ENCODE results near the gene TRIM65. TPM values are rescaled to one million over a fixed set of nuclear protein-coding genes. Genes with fewer than 3 reads are reported as not detected.
"Not testable (repeated sequence)": the region's sequence is repeated elsewhere in the genome, so short reads cannot be mapped to it uniquely, and the experiment has no call there.

Gene TRIM65
- total and polyA plus RNA-seq, 2 of the 13 experiments (the other 11 are each of a cell fraction or from before 2014, with no cell fraction given), result 10.3 to 22.4 TPM

GRCh38 chr17:75870228-75870627 is 26.5 kb downstream of the TRIM65 start:
- H4K20me1 ChIP-seq (ENCODE audit: insufficient read depth, low read length); H2AFZ ChIP-seq (ENCODE audit: low read length); H3K79me2 ChIP-seq (ENCODE audit: insufficient read depth, low read length); in situ Hi-C loops (cut with HindIII; ENCODE audit: extremely low pct_ligation_motif_present, low pct_unique_long_range_greater_than_20kb); intact Hi-C loops (cut with micrococcal nuclease; ENCODE audit: unreplicated experiment); H3K9me3 ChIP-seq (ENCODE audit: low read length); ATAC-seq; FAIRE-seq; CTCF ChIA-PET (ENCODE audit: low intra/inter-chr PET ratio, low total read pairs); DNase-seq (ENCODE audit: low spot score); H3K27me3 ChIP-seq (ENCODE audit: control insufficient read depth in 1 of 2, insufficient read depth in 2 of 2, low read length in 2 of 2); BruUV-seq (replicated peaks); TF ChIP-seq SP1 (IDR thresholded peaks at IDR 0.05): not testable (repeated sequence)
- TF ChIP-seq SP1 (CRISPR knock-in tag; IDR thresholded peaks at IDR 0.05) (0 out of 2 replicates have a peak, but pooled peaks have one; percentile 4), TEAD3 (CRISPR knock-in tag; optimal IDR thresholded peaks at IDR 0.05; ENCODE audit: borderline replicate concordance) (peak; percentile 30), ATF4 (CRISPR knock-in tag; IDR thresholded peaks at IDR 0.05) (peak in 1 of 2 experiments; percentile 53; a peak in 2 of 4 replicates), ZBTB20 (CRISPR knock-in tag; IDR thresholded peaks at IDR 0.05; ENCODE audit: borderline replicate concordance, low read depth) (0 out of 2 replicates have a peak, but pooled peaks have one; percentile 3), SP4 (CRISPR knock-in tag; IDR thresholded peaks at IDR 0.05) (peak; percentile 16; the same call in 1 of the 2 replicates), KLF16 (CRISPR knock-in tag; IDR thresholded peaks at IDR 0.05) (peak in 1 of 2 experiments; percentile 17; a peak in 1 of 4 replicates), THAP11 (CRISPR knock-in tag; IDR thresholded peaks at IDR 0.05) (0 out of 2 replicates have a peak, but pooled peaks have one; percentile 5), ZNF792 (CRISPR knock-in tag; IDR thresholded peaks at IDR 0.05) (peak; percentile 23; the same call in 1 of the 2 replicates), ZNF605 (CRISPR knock-in tag; IDR thresholded peaks at IDR 0.05) (peak; percentile 66; the same call in 1 of the 2 replicates)
- H3K4me3 ChIP-seq (replicated peaks in 1 of 3; ENCODE audit: insufficient read depth in 1 of 3, low read depth in 2 of 3, low read length in 3 of 3), result peak overlapping the region; percentile 59 to 75 (median 59); a peak in 5 of 6 replicates
- peak overlapping the region; percentile 85 for H3K9ac ChIP-seq (ENCODE audit: insufficient read depth, low read depth, low read length)
- H3K27ac ChIP-seq (ENCODE audit: extremely low read length, insufficient read depth, low read length), result peak overlapping the region; percentile 83
- H3K4me2 ChIP-seq (ENCODE audit: low read depth, low read length), result peak overlapping the region; percentile 84
- peaks cover 3 to 14% of the 10 kb centered on the region in 2 experiments; a peak in 3 of 5 replicates for H3K36me3 ChIP-seq (replicated peaks in 1 of 2; ENCODE audit: control insufficient read depth in 1 of 2, insufficient read depth in 2 of 2, low read length in 2 of 2)
- 87% methylated on average over 10 of the region's 10 CpGs for WGBS (ENCODE audit: low lambda C conversion rate)
- peaks cover 91% of the 10 kb centered on the region for H3K4me1 ChIP-seq (ENCODE audit: insufficient read depth, low read length)
- POLR2A ChIA-PET, result interaction anchor here (1.0 to 13.8 kb wide), 6 partner anchors 13 to 90 kb away, joined by 3 to 454 read pairs (median 14); partner anchors contain the start of genes TRIM65, UNC13D, UNK and WBP2

Data from HepG2 (cell line).